ENCODE results near the gene MUC13.

GRCh38 chr3:124919756-124920155 lies 14.8 kb downstream of the MUC13 start:
- TF ChIP-seq TAF1 (IDR thresholded peaks at IDR 0.05; ENCODE audit: borderline replicate concordance, insufficient read depth, low read length) (no peak), SIN3A (IDR thresholded peaks at IDR 0.05; ENCODE audit: borderline replicate concordance, insufficient read depth, low read length) (no peak), FOXP2 (optimal IDR thresholded peaks at IDR 0.05; ENCODE audit: borderline replicate concordance, extremely low read depth, extremely low read length, insufficient read depth) (no peak)
